GM19099 (cell line): ENCODE data around the gene WRAP73.

ENCODE experiments used
- POLR2A ChIP-seq: IDR thresholded peaks from 3 replicates; pipeline ENCODE4 v1.6.1; 2011; ENCODE audit warnings: low read depth; ENCODE audit not compliant: insufficient read length; ENCODE audit errors: extremely low read depth

The WRAP73 gene

GRCh38 chr1:3633344-3634058 lies 16.4 kb downstream of the WRAP73 start:
- no peak for TF ChIP-seq POLR2A

- no peak for TF ChIP-seq POLR2A
These were observed 17.1 kb downstream of the WRAP73 start for GRCh38 chr1:3632716-3633343.

GRCh38 chr1:3632298-3632697 lies 17.6 kb downstream of the WRAP73 start:
- no peak for TF ChIP-seq POLR2A

GRCh38 chr1:3631320-3632260 lies 18.3 kb downstream of the WRAP73 start:
- no peak for TF ChIP-seq POLR2A

- no peak for TF ChIP-seq POLR2A
These were observed 19.0 kb downstream of the WRAP73 start for GRCh38 chr1:3630914-3631313.

GRCh38 chr1:3630161-3630611 lies 19.7 kb downstream of the WRAP73 start:
- TF ChIP-seq POLR2A, result no peak

- TF ChIP-seq POLR2A, result no peak
These were observed 20.2 kb downstream of the WRAP73 start for GRCh38 chr1:3629561-3630160.

GRCh38 chr1:3628445-3628844 lies 21.5 kb downstream of the WRAP73 start:
- TF ChIP-seq POLR2A, result no peak

GRCh38 chr1:3627515-3628253 lies 22.2 kb downstream of the WRAP73 start:
- TF ChIP-seq POLR2A, result no peak

GRCh38 chr1:3626025-3626424 lies 23.9 kb downstream of the WRAP73 start:
- no peak for TF ChIP-seq POLR2A

GRCh38 chr1:3625151-3625907 lies 24.6 kb downstream of the WRAP73 start:
- no peak for TF ChIP-seq POLR2A

- peak; percentile 39 for TF ChIP-seq POLR2A
These were observed 25.4 kb downstream of the WRAP73 start, which contains the start of gene TPRG1L for GRCh38 chr1:3624200-3625136. TSS of gene TPRG1L (plus strand) at chr1:3625015. CDS start at chr1:3625073, 58 bp downstream.
